HG02642 (cell line): Measurements from ENCODE around the gene VEZT.
"Not testable (repeated sequence)": the region's sequence is repeated elsewhere in the genome, so short reads cannot be mapped to it uniquely, and the experiment has no call there.

Experiments
- ATAC-seq: cut with Tn5 transposase; IDR thresholded peaks from one replicate; pipeline ENCODE4 v1.9.1; 2021; ENCODE audit warnings: mild to moderate bottlenecking; ENCODE audit not compliant: unreplicated experiment, poor library complexity

VEZT gene

GRCh38 chr12:95218150-95219133, 835 bp downstream of the VEZT start:
- no peak for ATAC-seq

- no peak for ATAC-seq
These were observed 2.6 kb downstream of the VEZT start for GRCh38 chr12:95220190-95220589.

GRCh38 chr12:95220726-95221125, 3.1 kb downstream of the VEZT start:
- ATAC-seq, result no peak

- ATAC-seq, result no peak
These were observed 6.9 kb downstream of the VEZT start for GRCh38 chr12:95224202-95225170.

- ATAC-seq, result no peak
These were observed 8.1 kb downstream of the VEZT start for GRCh38 chr12:95225645-95226212.

- ATAC-seq, result no peak
These were observed 10.3 kb downstream of the VEZT start for GRCh38 chr12:95227818-95228356.

- no peak for ATAC-seq
These were observed 11.0 kb downstream of the VEZT start for GRCh38 chr12:95228617-95229016.

GRCh38 chr12:95229636-95230035, 12.0 kb downstream of the VEZT start:
- no peak for ATAC-seq

GRCh38 chr12:95230313-95230712, 12.7 kb downstream of the VEZT start:
- ATAC-seq, result no peak

- no peak for ATAC-seq
These were observed 13.6 kb downstream of the VEZT start for GRCh38 chr12:95231190-95231589.

- not testable (repeated sequence) for ATAC-seq
These were observed 16.6 kb downstream of the VEZT start for GRCh38 chr12:95234187-95234586.

- ATAC-seq, result not testable (repeated sequence)
These were observed 18.0 kb downstream of the VEZT start for GRCh38 chr12:95235621-95236020.

- no peak for ATAC-seq
These were observed 19.7 kb downstream of the VEZT start for GRCh38 chr12:95237315-95237714.

GRCh38 chr12:95238150-95238549, 20.5 kb downstream of the VEZT start:
- no peak for ATAC-seq

GRCh38 chr12:95239216-95239615, 21.6 kb downstream of the VEZT start:
- no peak for ATAC-seq

GRCh38 chr12:95239835-95240234, 22.2 kb downstream of the VEZT start:
- ATAC-seq, result not testable (repeated sequence)

GRCh38 chr12:95240556-95240955, 22.9 kb downstream of the VEZT start:
- ATAC-seq, result no peak

GRCh38 chr12:95241138-95241537, 23.5 kb downstream of the VEZT start:
- ATAC-seq, result not testable (repeated sequence)

GRCh38 chr12:95241761-95242506, 24.3 kb downstream of the VEZT start:
- no peak for ATAC-seq
